NB4 (cell line): Measurements from ENCODE around the gene CFAP65.

Experiments
- MAX ChIP-seq: IDR thresholded peaks from 2 replicates; pipeline ENCODE4 v1.6.1; 2011; ENCODE audit warnings: low read depth, low read length
- MYC ChIP-seq: IDR thresholded peaks from 2 replicates; pipeline ENCODE4 v1.6.1; 2011; ENCODE audit warnings: low read depth, low read length
- POLR2A ChIP-seq: IDR thresholded peaks from 2 replicates; pipeline ENCODE4 v1.6.1; 2011; ENCODE audit warnings: mild to moderate bottlenecking; ENCODE audit not compliant: insufficient read length; ENCODE audit errors: extremely low read depth
- TF ChIP-seq, protein P1 (sequence below): IDR thresholded peaks from one replicate; pipeline ENCODE4 v1.5.1; 2012; ENCODE audit warnings: low read depth, low read length

GRCh38 chr2:219002395-219003266 lies 38.7 kb downstream of the CFAP65 start:
- TF ChIP-seq, protein P1, sequence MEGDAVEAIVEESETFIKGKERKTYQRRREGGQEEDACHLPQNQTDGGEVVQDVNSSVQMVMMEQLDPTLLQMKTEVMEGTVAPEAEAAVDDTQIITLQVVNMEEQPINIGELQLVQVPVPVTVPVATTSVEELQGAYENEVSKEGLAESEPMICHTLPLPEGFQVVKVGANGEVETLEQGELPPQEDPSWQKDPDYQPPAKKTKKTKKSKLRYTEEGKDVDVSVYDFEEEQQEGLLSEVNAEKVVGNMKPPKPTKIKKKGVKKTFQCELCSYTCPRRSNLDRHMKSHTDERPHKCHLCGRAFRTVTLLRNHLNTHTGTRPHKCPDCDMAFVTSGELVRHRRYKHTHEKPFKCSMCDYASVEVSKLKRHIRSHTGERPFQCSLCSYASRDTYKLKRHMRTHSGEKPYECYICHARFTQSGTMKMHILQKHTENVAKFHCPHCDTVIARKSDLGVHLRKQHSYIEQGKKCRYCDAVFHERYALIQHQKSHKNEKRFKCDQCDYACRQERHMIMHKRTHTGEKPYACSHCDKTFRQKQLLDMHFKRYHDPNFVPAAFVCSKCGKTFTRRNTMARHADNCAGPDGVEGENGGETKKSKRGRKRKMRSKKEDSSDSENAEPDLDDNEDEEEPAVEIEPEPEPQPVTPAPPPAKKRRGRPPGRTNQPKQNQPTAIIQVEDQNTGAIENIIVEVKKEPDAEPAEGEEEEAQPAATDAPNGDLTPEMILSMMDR = peak; percentile 37
- TF ChIP-seq MAX (no peak), POLR2A (no peak), MYC (no peak)
